Endometrial microvascular endothelial cells (primary cell): ENCODE results near the gene TLCD1. TPM values are rescaled to one million over a fixed set of nuclear protein-coding genes. Genes with fewer than 3 reads are reported as not detected.

Experiments
- in situ Hi-C: cut with HindIII; loops from 2 replicates; pipeline ENCODE4 v1.10.0; 2017; ENCODE audit warnings: low sequenced_read_pairs, low pct_unique_long_range_greater_than_20kb; ENCODE audit errors: inconsistent ontology term
- total RNA-seq: library from RNA; depleted of rRNA; stranded (reverse); fragments of >200 nt; gene quantifications from one replicate; pipeline ENCODE4 v1.2.3, GENCODE V29; 2015; ENCODE audit errors: inconsistent ontology term

Gene TLCD1
- total RNA-seq, 1 donor from 2014 or later = 7.7 TPM

DNA sequence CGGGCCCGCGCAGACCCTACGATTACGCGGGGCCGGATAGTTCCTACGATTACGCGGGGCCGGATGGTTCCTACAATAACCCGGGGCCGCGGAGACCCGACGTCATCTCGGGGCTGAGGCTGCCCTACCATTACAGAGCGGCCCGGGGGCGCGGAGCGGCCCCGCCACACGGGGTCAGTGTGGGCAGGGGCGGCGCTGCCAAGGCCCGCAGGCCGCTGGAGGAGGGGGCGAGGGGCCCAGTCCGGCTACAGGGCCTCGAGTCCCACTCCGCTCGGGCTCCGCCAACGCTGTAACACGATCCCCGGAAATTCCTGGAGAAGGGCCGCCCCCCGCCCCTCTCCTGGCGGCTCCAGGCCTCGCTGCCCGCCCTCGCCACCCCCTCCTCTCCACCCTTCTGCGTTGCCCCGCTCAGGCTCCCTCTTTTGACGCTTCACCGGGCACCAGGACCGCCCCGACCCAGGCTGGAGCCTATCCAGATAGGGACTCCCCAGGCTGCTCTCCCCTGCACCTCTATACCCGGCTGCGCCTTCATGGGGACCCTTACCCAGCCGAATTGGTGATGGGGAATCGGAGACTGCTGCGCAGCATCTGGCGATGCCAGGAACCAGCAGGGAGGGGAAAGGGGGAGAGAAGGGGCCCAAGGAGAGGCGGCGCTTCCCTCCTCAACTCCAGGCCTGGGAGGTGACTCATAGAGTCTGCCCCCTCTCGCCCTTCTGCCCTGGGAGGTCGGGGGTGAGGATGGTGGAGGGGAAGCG is 8.3 kb downstream of the TLCD1 start, which contains the start of gene RAB34:
Gene RAB34 (minus strand): TSS at position 291 of the 755 bp plus-strand sequence. CDS start 602 bp downstream, outside the sequence.
- in situ Hi-C loops = no loop called here

DNA sequence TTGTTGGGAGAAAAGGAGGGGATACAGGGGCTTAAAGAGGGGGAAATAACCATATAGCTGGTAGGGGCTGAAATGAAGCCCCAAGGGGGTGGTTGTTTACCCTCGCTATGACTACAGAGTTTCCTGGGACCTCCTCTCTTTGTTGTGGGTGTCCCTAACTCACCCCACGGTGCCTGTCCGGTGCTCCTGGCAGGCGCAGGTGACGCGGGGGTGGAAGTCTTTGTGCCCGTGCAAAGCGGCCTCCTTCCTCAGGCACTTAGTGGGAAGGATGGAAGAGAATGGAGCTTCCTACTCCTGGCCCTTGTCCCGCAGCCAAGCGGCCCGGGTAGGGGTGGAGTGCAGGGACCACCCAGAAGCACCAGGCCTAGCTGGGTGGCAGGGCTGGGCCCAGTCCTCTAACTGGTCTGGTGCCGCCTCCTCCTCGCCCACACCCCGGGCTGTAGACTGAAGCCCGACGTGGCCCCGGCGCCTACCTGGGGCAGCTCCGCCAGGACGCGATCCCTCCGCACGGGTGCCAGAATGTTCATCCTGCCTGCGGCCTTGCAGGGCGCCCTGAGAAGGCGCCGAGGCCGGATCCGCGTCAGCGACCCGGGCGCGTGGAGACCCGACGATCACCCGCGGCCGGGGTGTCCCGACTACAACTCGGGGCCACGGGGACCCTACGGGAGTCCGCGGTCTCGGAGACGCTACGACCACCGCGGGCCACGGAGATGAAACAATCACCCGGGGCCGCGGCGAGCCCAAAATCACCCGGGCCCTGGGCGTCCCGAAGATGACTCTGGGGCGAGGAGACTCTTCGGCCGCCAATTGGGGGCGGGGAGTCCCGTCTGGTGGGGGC is 9.1 kb downstream of the TLCD1 start:
- in situ Hi-C loops = no loop called here

DNA sequence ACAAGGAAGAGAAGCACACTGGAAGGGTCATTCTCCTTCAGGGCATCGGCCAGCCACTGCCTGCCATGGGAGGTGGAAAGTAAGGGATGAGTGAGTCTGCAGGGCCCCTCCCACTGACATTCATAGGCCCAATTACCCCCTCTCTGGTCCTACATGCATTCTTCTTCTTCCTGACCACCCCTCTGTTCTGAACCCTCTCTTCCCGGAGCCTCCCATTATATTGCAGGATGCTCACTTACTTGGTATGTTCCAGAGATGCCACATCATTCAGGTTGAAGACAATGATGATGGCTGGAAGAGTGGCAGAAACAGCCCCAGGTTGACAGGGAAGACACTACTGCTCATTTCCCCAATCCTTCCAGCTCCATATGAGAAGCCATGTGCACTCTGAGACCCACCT is 10.8 kb downstream of the TLCD1 start:
- in situ Hi-C loops = no loop called here

DNA sequence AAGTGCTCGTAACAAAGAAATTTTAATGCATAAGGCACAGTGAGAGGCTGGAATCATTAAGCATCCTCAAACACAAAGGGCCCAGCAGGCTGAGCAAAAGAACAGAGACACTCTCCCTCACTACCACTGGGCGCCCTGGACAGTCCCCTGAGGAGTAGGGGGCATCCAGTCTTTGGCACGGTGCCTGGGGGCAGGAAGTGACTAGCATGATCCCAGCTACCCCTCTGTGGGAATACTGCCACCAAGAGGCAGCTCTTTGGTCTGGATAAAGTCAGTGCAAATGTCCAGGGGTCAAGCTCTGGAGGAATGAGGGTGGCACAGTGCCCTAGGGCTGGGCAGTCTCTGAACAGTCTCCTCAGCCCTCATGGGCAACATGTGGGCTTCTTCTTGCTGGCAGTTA is 11.8 kb downstream of the TLCD1 start:
- in situ Hi-C loops = no loop called here

DNA sequence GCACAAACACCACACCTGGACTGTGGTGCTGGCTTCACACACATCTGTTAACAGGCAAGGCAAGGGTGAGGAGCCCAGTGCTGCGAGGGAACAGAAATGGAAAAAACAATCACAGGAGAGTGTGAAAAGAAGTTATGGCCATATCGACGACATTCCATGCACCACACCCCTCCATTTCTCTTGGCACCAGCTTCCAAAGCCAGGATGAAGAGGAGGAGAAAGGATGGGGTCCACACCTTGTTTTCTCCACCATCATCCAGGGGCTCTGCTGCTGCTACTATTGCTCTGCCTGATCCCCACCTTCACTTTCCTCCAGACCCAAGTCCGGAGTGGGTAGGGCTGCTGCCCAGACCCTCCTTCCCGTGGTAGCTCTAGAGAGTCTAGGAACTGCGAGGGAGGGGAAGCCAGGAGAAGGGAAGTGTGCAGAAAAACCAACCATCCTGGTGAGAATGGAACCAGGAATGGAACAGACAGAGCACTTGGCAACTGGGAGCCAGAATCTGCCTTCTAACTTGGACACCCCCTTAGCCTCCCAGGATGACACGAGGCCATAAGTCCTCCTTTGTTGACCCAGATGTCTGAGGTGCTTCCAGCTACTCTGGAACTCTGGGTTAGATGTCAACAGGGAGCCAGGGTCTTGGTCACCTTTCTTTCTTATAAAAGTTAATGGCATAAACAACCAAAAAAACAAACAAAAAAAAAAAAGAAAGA is 13.2 kb downstream of the TLCD1 start:
- in situ Hi-C loops = no loop called here

DNA sequence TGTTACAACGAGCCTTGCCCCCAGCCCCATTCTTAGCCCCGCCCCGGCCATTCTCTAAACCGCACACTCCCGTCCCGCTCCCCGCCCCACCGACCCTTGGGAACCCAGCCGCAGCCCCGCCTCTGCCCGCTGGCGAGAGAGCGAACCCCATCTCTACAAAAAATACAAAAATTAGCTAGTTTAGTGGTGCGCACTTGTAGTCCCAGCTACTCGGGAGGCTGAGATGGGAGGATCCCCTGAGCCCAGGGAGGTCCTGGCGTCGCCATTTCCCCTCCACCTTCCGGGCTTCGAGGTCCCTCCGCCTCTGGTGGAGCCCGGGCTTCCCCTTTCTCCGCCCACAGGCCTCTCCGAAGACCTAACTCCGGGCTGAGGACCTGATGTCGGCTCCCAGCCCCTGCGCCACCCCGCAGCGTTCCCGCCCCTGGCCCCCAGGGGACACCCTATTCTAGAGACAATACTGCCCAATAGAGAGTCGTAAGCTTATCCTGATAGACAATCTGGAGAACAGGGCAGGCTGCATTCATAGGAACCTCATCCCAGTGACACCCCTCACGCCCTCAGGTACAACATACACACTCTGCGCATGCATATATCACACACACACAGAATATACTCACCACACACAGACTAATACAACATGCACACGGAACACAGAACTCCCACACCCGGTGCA is 13.9 kb downstream of the TLCD1 start:
- in situ Hi-C loops = no loop called here

DNA sequence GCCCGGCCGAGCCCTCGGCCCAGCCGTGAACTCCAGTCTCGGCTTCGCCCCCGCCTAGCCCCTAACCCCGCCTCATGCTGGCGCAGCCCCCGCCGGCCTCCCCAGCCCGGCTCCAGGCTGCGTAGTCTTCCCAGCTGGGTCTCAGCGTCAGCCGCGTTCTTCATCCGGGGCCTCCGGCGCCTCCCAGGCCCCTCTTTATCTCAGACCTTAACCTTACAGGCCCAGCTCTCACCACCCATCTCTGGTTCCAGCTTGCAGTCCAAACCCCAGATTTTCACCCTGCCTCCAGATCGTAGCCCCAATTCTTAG is 14.4 kb downstream of the TLCD1 start, which contains the start of gene PROCA1:
Gene PROCA1 (minus strand): TSS at position 166 of the 309 bp plus-strand sequence. CDS start 228 bp downstream, outside the sequence.
- in situ Hi-C loops = no loop called here

DNA sequence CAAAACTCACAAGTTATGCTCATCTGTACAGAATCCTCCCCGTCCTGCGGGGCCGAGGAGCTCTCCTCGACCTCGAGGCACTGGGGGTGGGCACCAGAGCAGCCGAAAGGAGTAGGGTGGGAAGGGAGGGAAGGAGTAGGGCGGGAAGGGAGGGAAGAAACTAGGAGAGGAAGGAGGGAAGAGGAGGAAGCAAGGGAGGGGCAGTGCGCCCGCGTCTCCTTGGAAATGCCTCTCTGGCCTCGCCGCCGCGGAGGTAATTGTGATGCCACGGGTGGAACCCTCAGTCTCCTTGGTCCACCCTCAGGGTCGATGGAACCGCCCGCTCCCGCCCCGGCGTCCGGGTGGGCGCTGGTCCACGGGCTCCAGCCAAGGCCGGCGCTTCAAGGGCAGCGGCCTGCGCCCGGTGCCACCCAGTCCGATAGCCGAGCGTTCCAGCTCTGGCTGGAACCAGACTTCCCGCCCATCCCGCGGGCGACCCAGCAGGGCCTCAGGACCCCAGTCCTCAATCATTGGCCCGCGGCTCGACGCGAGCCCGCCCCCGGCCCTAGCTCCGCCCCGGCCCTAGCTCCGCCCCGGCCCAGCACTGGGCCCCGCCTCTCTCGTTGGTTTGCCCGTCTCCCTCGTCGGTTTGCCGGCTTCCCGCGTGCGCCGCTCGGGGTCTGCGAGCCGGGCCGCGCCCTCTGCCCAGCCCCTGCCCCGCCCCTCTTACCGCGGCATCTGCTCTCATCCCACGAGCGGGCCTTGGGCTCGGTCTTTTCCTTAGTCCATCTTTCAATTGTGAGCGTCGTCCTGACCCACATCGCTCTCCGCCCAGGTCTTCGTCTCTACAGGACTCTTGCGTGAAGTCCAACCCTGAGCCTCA is 14.9 kb downstream of the TLCD1 start:
- in situ Hi-C loops = no loop called here

DNA sequence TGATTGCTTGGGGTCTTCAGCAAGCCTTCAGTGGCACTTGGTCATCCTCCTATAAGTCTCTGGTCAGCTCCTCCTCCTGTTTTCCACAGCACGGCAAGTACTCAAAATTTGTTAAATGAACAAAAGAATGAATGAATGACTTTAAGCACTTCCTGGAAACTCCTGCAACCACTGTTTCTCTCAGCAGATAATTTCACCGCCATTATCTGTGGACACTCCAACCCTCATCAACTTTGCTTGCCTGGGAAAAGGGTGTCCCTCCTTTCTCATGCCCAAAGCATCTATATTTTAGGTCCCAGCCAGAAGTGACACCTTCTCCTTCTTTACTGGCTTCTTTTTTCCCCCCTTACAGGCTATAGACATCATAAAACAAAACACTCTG is 18.7 kb downstream of the TLCD1 start:
- in situ Hi-C loops = no loop called here

DNA sequence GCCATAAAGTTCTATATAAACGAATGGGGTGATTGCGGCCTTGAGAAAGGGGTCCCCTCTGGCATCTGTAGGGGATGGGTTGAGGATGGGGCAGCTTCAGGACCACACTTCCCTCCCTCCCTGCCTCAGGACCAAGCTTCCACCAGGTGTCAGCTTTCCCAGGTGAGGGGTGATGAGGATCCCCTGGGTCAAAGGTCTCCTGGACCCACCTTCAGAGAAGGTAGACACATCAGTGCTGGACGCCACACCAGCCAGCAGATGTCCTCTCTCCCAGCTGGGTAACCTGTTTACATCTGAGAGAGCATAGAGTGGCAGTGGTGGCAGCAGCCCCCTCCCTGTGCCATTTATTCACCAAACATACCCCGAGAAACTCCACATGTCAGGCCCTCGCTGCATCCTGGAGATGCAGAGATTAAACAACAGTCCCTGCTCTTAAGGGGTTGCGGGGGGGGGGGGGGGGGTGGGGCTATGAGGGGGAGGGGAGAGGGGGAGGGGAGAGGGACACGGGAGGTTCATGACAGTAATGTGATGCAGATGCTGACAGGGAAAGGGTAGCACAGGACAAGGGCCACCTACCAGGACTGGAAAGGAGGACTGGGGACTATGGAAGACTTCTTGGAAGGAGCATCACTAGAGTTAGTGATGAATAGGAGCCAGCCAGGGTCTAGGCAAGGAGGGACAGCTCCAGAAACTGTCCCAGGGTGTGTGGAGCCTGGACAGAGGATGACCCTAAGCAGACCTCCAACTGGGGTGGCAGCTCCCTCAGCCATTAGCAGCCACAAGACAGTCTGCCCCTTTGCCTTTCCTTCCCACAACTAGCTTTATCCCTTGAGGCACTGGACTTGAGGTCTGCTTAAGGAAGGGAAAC is 19.3 kb downstream of the TLCD1 start:
- in situ Hi-C loops = no loop called here

DNA sequence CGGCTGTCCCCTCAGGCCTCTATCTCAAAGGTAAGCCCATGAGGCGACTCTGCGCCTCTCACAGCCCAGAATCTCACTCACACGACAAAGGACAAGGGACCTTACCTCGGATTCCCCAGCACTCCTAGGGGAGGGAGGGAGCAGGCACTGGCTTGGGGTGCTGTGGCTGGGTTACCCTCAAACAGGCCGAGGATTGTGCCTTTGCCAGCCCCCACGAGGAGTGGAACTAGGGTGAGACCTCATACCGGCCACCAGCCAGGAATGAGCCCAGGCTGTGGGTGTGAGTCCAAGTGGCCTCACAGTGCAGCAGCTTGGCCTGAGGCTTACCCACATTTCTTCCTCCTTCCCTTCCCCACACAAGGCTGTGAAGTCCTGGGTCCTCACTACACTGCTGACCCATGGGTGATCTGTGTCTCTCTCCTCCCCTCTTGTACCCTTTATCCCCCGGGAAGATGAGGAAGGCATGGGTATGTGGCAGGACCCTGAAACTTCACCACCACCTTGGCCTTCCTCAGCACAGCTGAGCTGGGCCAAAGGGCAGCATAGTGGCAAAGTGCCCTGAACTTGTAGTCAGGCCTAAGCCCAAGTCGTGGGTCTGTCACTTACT is 20.2 kb downstream of the TLCD1 start:
- in situ Hi-C loops = no loop called here

DNA sequence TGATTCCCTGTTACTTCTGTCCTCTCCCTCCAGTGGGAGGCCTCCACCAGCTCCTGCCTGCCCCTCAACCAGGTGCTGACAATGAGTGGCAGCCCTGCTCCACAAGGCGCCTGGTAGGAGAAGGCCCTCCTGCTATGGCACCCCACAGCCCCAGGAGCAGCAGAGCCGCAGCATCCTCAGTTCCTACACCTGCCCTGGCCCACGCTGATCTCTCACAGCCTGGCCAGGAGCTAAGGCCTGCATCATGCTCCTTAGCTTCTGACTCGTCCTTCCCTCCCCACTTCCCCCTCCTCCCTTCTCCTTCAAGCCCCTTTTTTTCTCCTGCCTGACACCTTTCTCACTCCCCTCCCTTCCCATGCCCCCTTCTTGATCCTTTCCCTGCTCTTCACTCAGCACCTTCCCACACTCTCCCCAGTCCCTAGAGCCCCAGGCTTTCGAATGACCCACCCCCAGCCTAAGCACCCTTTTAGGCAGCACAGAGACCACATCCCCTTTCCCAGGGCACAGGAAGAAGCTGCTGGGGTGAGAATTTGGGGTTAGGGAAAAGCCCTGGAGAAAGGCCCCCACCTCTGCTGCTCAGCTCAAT is 20.9 kb downstream of the TLCD1 start:
- in situ Hi-C loops = no loop called here

DNA sequence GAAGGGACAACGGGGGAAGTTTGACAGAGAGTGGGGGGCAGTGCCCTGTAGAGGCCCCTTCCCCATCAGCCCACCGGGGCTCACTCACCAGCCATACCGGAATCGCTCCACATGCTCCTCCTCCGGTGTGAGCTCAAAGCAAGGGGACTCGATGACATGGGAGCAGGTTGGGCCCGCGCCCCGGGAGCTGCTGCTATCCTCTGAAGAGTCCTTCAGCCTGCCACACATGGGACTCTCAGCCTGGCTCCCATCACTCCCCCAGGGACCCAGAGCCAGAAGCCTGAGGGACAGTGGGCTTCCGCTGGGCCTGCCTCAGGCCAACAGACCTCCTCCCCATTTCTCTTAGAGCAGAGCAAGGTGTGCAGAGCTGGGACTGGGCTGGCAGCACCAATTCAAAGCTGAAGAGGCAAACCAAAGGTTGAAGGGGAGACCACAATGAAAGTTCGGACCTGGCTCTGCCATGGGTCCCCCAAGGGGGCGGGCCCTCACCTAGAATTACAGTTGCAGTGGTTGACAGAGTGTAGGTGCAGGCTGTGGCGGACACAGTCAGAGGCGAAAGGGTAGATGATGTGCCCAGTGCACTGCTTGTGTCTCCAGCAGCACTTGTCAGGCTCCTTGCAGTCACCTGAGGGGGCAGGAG is 21.7 kb downstream of the TLCD1 start:
- in situ Hi-C loops = no loop called here

DNA sequence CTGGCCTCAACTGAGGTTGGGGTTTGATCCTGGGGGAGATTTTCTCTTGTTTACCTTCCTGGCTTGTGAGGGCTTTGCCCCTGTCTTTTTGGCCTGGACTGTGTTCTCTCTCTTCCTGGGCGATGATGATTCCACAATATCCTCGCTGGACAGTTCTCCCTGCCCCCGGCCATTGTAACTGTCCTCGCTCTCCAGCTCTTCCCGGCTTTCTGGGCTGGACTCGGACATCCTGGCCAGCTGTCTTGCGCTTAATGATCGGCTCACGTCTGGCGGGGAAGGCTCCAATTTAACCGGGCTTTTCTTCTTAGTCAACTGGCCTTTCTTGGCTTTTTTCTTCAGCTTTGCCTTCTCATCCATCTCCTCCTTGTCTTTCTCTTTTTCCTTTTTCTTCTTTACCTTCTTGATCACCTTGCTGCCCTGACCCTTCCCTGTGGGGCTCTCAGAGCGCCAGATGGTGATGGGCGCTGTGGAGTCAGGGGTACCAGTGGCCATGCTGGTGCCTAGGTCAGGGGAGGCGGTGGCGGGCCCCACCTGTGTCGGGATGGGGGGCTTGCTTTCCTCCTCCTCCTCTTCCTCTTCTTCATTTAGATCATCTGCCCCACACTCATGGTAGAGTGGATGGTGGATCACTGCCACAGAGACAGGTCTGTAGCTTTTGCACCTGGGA is 22.3 kb downstream of the TLCD1 start:
- in situ Hi-C loops = no loop called here

DNA sequence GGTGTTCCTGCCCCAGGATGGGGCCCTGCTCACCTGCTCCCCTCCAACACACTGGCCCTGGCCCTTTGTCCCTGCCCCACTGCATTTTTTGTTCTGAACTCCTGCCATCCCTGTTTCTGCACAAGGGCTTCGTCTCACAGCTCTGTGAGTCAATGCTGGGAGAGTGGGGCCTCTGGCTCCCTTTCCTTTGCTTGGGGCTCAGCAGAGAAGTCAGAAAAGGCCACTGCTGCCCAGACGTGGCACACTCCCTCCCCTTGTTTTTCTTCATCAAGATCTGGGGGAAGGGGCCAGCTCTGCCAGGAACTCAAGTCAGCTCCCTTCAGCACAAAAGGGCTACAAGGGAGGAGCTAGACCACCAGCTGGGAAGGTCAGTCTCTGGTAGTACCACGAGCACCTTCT is 23.3 kb downstream of the TLCD1 start:
- in situ Hi-C loops = no loop called here
